ENCODE data around the gene PTF1A.
"Not testable (repeated sequence)": the region's sequence is repeated elsewhere in the genome, so short reads cannot be mapped to it uniquely, and the experiment has no call there.

Gene PTF1A

DNA sequence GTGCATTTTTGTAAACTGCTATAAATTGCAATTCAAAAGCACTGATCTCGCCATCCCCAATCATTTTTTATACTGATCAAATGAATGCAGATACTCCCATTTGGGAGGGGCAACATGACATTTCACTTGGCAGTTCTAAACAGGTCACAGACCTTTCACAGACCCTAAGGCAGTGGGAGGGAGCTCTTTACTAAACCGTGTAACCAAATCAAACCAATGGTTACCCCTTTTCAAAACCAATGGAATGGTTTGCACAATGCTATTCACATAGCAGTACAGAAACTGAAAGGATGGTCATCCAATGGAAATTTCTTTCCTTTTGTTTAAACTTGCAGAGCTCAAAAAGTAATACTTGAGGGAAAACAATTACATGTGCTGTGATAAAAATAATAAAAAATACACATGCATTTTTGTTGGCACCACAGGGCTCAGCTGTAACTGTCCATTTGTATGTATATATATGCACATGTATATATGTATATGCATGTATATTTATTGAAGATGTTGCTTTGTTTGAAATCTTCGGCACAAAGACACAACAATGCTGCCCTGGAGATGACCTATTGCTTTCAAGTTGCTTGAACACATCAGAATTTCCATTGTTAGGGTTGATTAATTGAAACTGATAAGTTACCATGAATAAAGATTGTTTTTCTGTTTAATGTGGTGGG lies 14.0 kb downstream of the PTF1A start:
- no peak for DNase-seq

DNA sequence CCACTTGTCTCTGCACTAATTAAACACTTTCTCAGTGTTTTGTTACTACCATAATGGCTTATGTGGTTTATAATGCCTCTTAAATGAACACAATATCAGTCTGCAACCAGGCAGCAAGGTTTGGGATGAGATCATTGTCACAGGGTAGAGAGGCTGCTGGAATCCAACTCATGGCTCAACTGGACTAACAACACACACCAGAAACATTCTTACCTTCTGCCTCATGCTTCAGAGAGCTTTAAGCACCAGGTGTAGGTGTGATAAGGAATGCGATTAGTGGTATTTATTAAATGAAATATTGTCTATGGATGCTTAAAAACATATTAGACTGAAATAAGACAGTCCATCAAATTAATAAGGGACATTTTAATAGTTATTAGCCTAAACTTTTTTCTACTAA lies 25.4 kb downstream of the PTF1A start:
- DNase-seq = no peak

DNA sequence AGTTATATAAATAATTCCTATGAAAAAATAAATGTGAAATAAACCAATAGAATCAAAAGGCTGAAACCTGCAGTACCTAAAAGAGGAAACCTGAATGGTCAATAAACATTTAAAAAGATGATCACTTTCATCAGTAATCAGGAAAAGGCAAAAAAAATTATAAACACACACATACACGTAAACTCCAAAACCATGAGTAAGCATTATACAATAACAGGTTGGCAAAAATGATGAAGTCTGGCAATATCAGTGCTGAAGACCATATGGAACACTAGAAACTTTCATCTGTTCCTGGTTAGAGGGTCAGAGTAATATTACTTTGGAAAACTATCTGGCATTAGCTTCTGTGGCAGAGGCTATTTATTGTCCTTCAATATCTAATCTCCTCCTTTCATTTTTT lies 38.5 kb downstream of the PTF1A start:
- DNase-seq = no peak

DNA sequence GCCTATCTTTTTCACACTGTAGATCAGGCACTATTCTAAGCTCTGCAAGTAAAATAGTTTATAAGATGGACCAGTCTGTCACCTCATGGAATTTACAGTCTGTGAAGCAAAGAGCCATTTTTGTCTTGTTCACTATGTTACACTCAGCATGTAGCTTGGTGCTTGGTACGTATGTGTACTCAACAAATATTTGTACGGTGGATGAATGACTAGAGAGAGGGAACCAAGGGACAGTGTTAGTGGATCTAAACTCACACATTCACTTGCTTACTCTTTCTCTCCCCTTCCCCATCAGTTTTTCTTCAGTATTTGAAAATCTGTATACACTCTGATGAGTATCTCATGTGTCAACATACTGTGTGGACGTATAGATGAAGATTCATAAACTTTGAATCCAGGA lies 45.9 kb downstream of the PTF1A start:
- no peak for DNase-seq

DNA sequence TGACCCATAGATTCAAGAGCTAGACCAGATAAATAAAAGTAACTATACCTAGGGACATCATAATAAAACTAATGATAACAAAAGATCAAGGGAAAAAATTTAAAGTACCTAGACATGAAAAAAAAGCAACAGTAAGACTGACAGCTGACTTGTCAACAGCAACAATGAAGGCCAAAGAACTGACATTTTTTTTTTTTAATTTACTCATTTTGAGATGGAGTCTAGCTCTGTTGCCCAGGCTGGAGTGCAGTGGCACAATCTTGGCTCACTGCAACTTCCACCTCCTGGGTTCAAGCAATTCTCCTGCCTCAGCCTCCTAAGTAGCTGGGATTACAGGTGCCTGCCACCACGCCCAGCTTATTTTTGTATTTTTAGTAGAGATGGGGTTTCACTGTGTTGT lies 49.7 kb downstream of the PTF1A start:
- DNase-seq = not testable (repeated sequence)

All from stimulated activated CD4-positive, alpha-beta T cell treated with anti-CD3 and anti-CD28 coated beads, Interleukin-12 subunit alpha, Interleukin-12 subunit beta, amount 100 ng/mL, for 4 hours (primary cell).